Activated gamma-delta T cell treated with anti-CD3 and anti-CD28 coated beads, Interleukin-2, amount 50 U/mL, for 16 hours (primary cell): Measurements from ENCODE around the gene SP140.
"Not testable (repeated sequence)": the region's sequence is repeated elsewhere in the genome, so short reads cannot be mapped to it uniquely, and the experiment has no call there.

ENCODE experiments used
- DNase-seq: peaks from one replicate; pipeline ENCODE4 v3.0.0-alpha.2; 2020; ENCODE audit warnings: low read depth

SP140 gene

GRCh38 chr2:230295192-230295591, 69.7 kb downstream of the SP140 start:
- DNase-seq = no peak

GRCh38 chr2:230296917-230297316, 71.4 kb downstream of the SP140 start:
- no peak for DNase-seq

GRCh38 chr2:230299618-230300017, 74.1 kb downstream of the SP140 start:
- no peak for DNase-seq

- no peak for DNase-seq
Measured at GRCh38 chr2:230305416-230306275, 80.1 kb downstream of the SP140 start.

- DNase-seq = no peak
Measured at GRCh38 chr2:230306474-230306873, 80.9 kb downstream of the SP140 start.

GRCh38 chr2:230307485-230307884, 81.9 kb downstream of the SP140 start:
- DNase-seq = no peak

GRCh38 chr2:230308402-230309000, 83.0 kb downstream of the SP140 start:
- no peak for DNase-seq

- not testable (repeated sequence) for DNase-seq
Measured at GRCh38 chr2:230310792-230311191, 85.3 kb downstream of the SP140 start.

- DNase-seq = not testable (repeated sequence)
Measured at GRCh38 chr2:230311634-230312033, 86.1 kb downstream of the SP140 start.

GRCh38 chr2:230312638-230313037, 87.1 kb downstream of the SP140 start:
- DNase-seq = no peak

- no peak for DNase-seq
Measured at GRCh38 chr2:230317366-230317765, 91.8 kb downstream of the SP140 start.

GRCh38 chr2:230318190-230319121, 92.9 kb downstream of the SP140 start:
- no peak for DNase-seq

- DNase-seq = peak; percentile 52
Measured at GRCh38 chr2:230319211-230319862, 93.8 kb downstream of the SP140 start.

GRCh38 chr2:230321031-230321430, 95.5 kb downstream of the SP140 start:
- no peak for DNase-seq

GRCh38 chr2:230322561-230323384, 97.2 kb downstream of the SP140 start:
- no peak for DNase-seq

GRCh38 chr2:230323385-230324106, 98.0 kb downstream of the SP140 start:
- no peak for DNase-seq

GRCh38 chr2:230324503-230324902, 99.0 kb downstream of the SP140 start:
- no peak for DNase-seq

- DNase-seq = no peak
Measured at GRCh38 chr2:230325316-230326243, 100.0 kb downstream of the SP140 start.
